Tongue (tissue), 2 donors: Measurements from ENCODE around the gene TMEM135. TPM values are rescaled to one million over a fixed set of nuclear protein-coding genes. Genes with fewer than 3 reads are reported as not detected.

ENCODE experiments used
- DNase-seq: peaks from one replicate; pipeline ENCODE4 v3.0.0-alpha.2; 2015
- total RNA-seq: library from RNA; depleted of rRNA; stranded (reverse); fragments of >200 nt; gene quantifications from one replicate; pipeline ENCODE4 v1.2.3, GENCODE V29; 2014

The TMEM135 gene
- total RNA-seq, 1 donor from 2014 or later: 25.6 TPM

- peak; percentile 59 for DNase-seq
These were observed 268.6 kb downstream of the TMEM135 start for GRCh38 chr11:87306262-87306851.

- no peak for DNase-seq
These were observed 269.4 kb downstream of the TMEM135 start for GRCh38 chr11:87307101-87307500.

GRCh38 chr11:87315229-87315628 is 277.5 kb downstream of the TMEM135 start:
- no peak for DNase-seq

- no peak for DNase-seq
These were observed 278.8 kb downstream of the TMEM135 start for GRCh38 chr11:87316491-87316890.

- no peak for DNase-seq
These were observed 279.7 kb downstream of the TMEM135 start for GRCh38 chr11:87317441-87317840.

GRCh38 chr11:87320123-87320522 is 282.4 kb downstream of the TMEM135 start:
- DNase-seq: peak; percentile 57

- DNase-seq: peak; percentile 78
These were observed 284.8 kb downstream of the TMEM135 start for GRCh38 chr11:87322568-87322967.

- DNase-seq: no peak
These were observed 286.2 kb downstream of the TMEM135 start for GRCh38 chr11:87323899-87324298.

- no peak for DNase-seq
These were observed 287.2 kb downstream of the TMEM135 start for GRCh38 chr11:87324817-87325489.

- DNase-seq: no peak
These were observed 287.7 kb downstream of the TMEM135 start for GRCh38 chr11:87325490-87325872.

- DNase-seq: no peak
These were observed 288.9 kb downstream of the TMEM135 start for GRCh38 chr11:87326594-87326993.

- no peak for DNase-seq
These were observed 291.4 kb downstream of the TMEM135 start for GRCh38 chr11:87329172-87329571.

- peak; percentile 72 for DNase-seq
These were observed 292.5 kb downstream of the TMEM135 start for GRCh38 chr11:87330187-87330601.

- DNase-seq: no peak
These were observed 293.5 kb downstream of the TMEM135 start for GRCh38 chr11:87331273-87331672.

- DNase-seq: no peak
These were observed 300.4 kb downstream of the TMEM135 start for GRCh38 chr11:87338046-87338639.

- DNase-seq: no peak
These were observed 301.7 kb downstream of the TMEM135 start for GRCh38 chr11:87339416-87339815.

GRCh38 chr11:87347441-87347840 is 309.7 kb downstream of the TMEM135 start:
- DNase-seq: no peak

- no peak for DNase-seq
These were observed 310.1 kb downstream of the TMEM135 start for GRCh38 chr11:87347854-87348253.

- no peak for DNase-seq
These were observed 313.9 kb downstream of the TMEM135 start for GRCh38 chr11:87351676-87352075.

- peak; percentile 90 for DNase-seq
These were observed 315.3 kb downstream of the TMEM135 start for GRCh38 chr11:87352759-87353707.

GRCh38 chr11:87353771-87354345 is 316.1 kb downstream of the TMEM135 start:
- DNase-seq: no peak

GRCh38 chr11:87355596-87355995 is 317.9 kb downstream of the TMEM135 start:
- peak; percentile 17 for DNase-seq
